ENCODE data around the gene DMAP1. TPM values are rescaled to one million over a fixed set of nuclear protein-coding genes. Genes with fewer than 3 reads are reported as not detected.

DMAP1 gene
- total and polyA plus RNA-seq, 9 of the 15 experiments (the other 6 are each of a cell fraction or from before 2014, with no cell fraction given): 1.5 to 51.2 (median 30.3) TPM

Small RNAs within 50 kb of the gene (small RNA-seq; reads per million reads assigned to genes)
- not detected for gene AL035417.1

Other genes with a start within 250 kb of the DMAP1 start
Only the 7 nearest of the 9 such genes appear.
- gene B4GALT2, start 234.3 kb upstream of the DMAP1 start, total RNA-seq (2014; rRNA removed): 86.8 and 116 TPM in 2 replicates
- 23.4 and 31.0 TPM in 2 replicates for gene B4GALT2, start 234.3 kb upstream of the DMAP1 start, total RNA-seq (2014; rRNA removed; fragmentation: Illumina TruSeq; extraction: Trizol)
- 43.8 and 45.9 TPM in 2 replicates for gene B4GALT2, start 234.3 kb upstream of the DMAP1 start, total RNA-seq (2015; rRNA removed; fragmentation: Illumina TruSeq; extraction: Trizol)
- gene B4GALT2, start 234.3 kb upstream of the DMAP1 start, total RNA-seq (2021): 76.2 and 78.0 TPM in 2 replicates
- 39.0 and 43.9 TPM in 2 replicates for gene B4GALT2, start 234.3 kb upstream of the DMAP1 start, polyA plus RNA-seq (2011; rRNA removed)
- gene B4GALT2, start 234.3 kb upstream of the DMAP1 start, polyA plus RNA-seq (2014; fragmentation: Illumina TruSeq; extraction: Trizol): 63.7 and 69.7 TPM in 2 replicates
- gene B4GALT2, start 234.3 kb upstream of the DMAP1 start, polyA plus RNA-seq (2014; fragmentation: Nextera tagmentation; extraction: Ambion mirVana): 1 to 10 TPM; 1.3 to 2.8 TPM
- 71.9 and 85.4 TPM in 2 replicates for gene B4GALT2, start 234.3 kb upstream of the DMAP1 start, polyA plus RNA-seq (2014; rRNA removed)
- 3.0 and 4.5 TPM in 2 replicates for gene CCDC24, start 221.9 kb upstream of the DMAP1 start, total RNA-seq (2014; rRNA removed)
- 0.70 and 1.5 TPM in 2 replicates for gene CCDC24, start 221.9 kb upstream of the DMAP1 start, total RNA-seq (2014; rRNA removed; fragmentation: Illumina TruSeq; extraction: Trizol)
- 1.7 and 2.2 TPM in 2 replicates for gene CCDC24, start 221.9 kb upstream of the DMAP1 start, total RNA-seq (2015; rRNA removed; fragmentation: Illumina TruSeq; extraction: Trizol)
- gene CCDC24, start 221.9 kb upstream of the DMAP1 start, total RNA-seq (2021): 4.4 and 5.2 TPM in 2 replicates
- 1.3 and 2.3 TPM in 2 replicates for gene CCDC24, start 221.9 kb upstream of the DMAP1 start, polyA plus RNA-seq (2011; rRNA removed)
- gene CCDC24, start 221.9 kb upstream of the DMAP1 start, polyA plus RNA-seq (2014; fragmentation: Illumina TruSeq; extraction: Trizol): 1.5 and 3.0 TPM in 2 replicates
- under 1 TPM; 0.31 to 0.64 TPM for gene CCDC24, start 221.9 kb upstream of the DMAP1 start, polyA plus RNA-seq (2014; fragmentation: Nextera tagmentation; extraction: Ambion mirVana)
- 3.7 and 4.5 TPM in 2 replicates for gene CCDC24, start 221.9 kb upstream of the DMAP1 start, polyA plus RNA-seq (2014; rRNA removed)
- 4.1 and 8.4 TPM in 2 replicates for gene SLC6A9, start 182.0 kb upstream of the DMAP1 start, total RNA-seq (2014; rRNA removed)
- gene SLC6A9, start 182.0 kb upstream of the DMAP1 start, total RNA-seq (2014; rRNA removed; fragmentation: Illumina TruSeq; extraction: Trizol): 2.5 and 3.0 TPM in 2 replicates
- gene SLC6A9, start 182.0 kb upstream of the DMAP1 start, total RNA-seq (2015; rRNA removed; fragmentation: Illumina TruSeq; extraction: Trizol): 0.51 and 0.75 TPM in 2 replicates
- 16.7 and 18.7 TPM in 2 replicates for gene SLC6A9, start 182.0 kb upstream of the DMAP1 start, total RNA-seq (2021)
- gene SLC6A9, start 182.0 kb upstream of the DMAP1 start, polyA plus RNA-seq (2011; rRNA removed): 2.9 and 8.8 TPM in 2 replicates
- gene SLC6A9, start 182.0 kb upstream of the DMAP1 start, polyA plus RNA-seq (2014; fragmentation: Illumina TruSeq; extraction: Trizol): 12.9 and 16.7 TPM in 2 replicates
- gene SLC6A9, start 182.0 kb upstream of the DMAP1 start, polyA plus RNA-seq (2014; fragmentation: Nextera tagmentation; extraction: Ambion mirVana): under 1 TPM; 0.17 to 0.25 TPM
- gene SLC6A9, start 182.0 kb upstream of the DMAP1 start, polyA plus RNA-seq (2014; rRNA removed): 10.5 and 10.6 TPM in 2 replicates
- gene KLF17, start 94.7 kb upstream of the DMAP1 start, total RNA-seq (2014; rRNA removed): not detected in 2 replicates
- gene KLF17, start 94.7 kb upstream of the DMAP1 start, total RNA-seq (2014; rRNA removed; fragmentation: Illumina TruSeq; extraction: Trizol): not detected in 2 replicates
- not detected in 2 replicates for gene KLF17, start 94.7 kb upstream of the DMAP1 start, total RNA-seq (2015; rRNA removed; fragmentation: Illumina TruSeq; extraction: Trizol)
- not detected in 2 replicates for gene KLF17, start 94.7 kb upstream of the DMAP1 start, total RNA-seq (2021)
- 0.13 TPM in 1 of 2 replicates, not detected in the other for gene KLF17, start 94.7 kb upstream of the DMAP1 start, polyA plus RNA-seq (2011; rRNA removed)
- not detected in 2 replicates for gene KLF17, start 94.7 kb upstream of the DMAP1 start, polyA plus RNA-seq (2014; fragmentation: Illumina TruSeq; extraction: Trizol)
- under 1 TPM in 1 of 2 experiments, not detected in 1; 0.01 TPM for gene KLF17, start 94.7 kb upstream of the DMAP1 start, polyA plus RNA-seq (2014; fragmentation: Nextera tagmentation; extraction: Ambion mirVana)
- gene KLF17, start 94.7 kb upstream of the DMAP1 start, polyA plus RNA-seq (2014; rRNA removed): 0.24 TPM in 1 of 2 replicates, not detected in the other
- not detected in 2 replicates for gene KLF18, start 71.8 kb upstream of the DMAP1 start, total RNA-seq (2014; rRNA removed)
- not detected in 2 replicates for gene KLF18, start 71.8 kb upstream of the DMAP1 start, total RNA-seq (2014; rRNA removed; fragmentation: Illumina TruSeq; extraction: Trizol)
- not detected in 2 replicates for gene KLF18, start 71.8 kb upstream of the DMAP1 start, total RNA-seq (2015; rRNA removed; fragmentation: Illumina TruSeq; extraction: Trizol)
- gene KLF18, start 71.8 kb upstream of the DMAP1 start, total RNA-seq (2021): not detected in 2 replicates
- not detected in 2 replicates for gene KLF18, start 71.8 kb upstream of the DMAP1 start, polyA plus RNA-seq (2011; rRNA removed)
- not detected in 2 replicates for gene KLF18, start 71.8 kb upstream of the DMAP1 start, polyA plus RNA-seq (2014; fragmentation: Illumina TruSeq; extraction: Trizol)
- not detected for gene KLF18, start 71.8 kb upstream of the DMAP1 start, polyA plus RNA-seq (2014; fragmentation: Nextera tagmentation; extraction: Ambion mirVana)
- not detected in 2 replicates for gene KLF18, start 71.8 kb upstream of the DMAP1 start, polyA plus RNA-seq (2014; rRNA removed)
- 68.3 and 104 TPM in 2 replicates for gene ERI3, start 141.8 kb downstream of the DMAP1 start, total RNA-seq (2014; rRNA removed)
- gene ERI3, start 141.8 kb downstream of the DMAP1 start, total RNA-seq (2014; rRNA removed; fragmentation: Illumina TruSeq; extraction: Trizol): 46.0 and 49.4 TPM in 2 replicates
- 56.6 and 60.8 TPM in 2 replicates for gene ERI3, start 141.8 kb downstream of the DMAP1 start, total RNA-seq (2015; rRNA removed; fragmentation: Illumina TruSeq; extraction: Trizol)
- 93.4 and 95.6 TPM in 2 replicates for gene ERI3, start 141.8 kb downstream of the DMAP1 start, total RNA-seq (2021)
- gene ERI3, start 141.8 kb downstream of the DMAP1 start, polyA plus RNA-seq (2011; rRNA removed): 67.2 and 78.9 TPM in 2 replicates
- gene ERI3, start 141.8 kb downstream of the DMAP1 start, polyA plus RNA-seq (2014; fragmentation: Illumina TruSeq; extraction: Trizol): 72.9 and 87.0 TPM in 2 replicates
- gene ERI3, start 141.8 kb downstream of the DMAP1 start, polyA plus RNA-seq (2014; fragmentation: Nextera tagmentation; extraction: Ambion mirVana): 10 to 100 TPM; 47.8 to 78.4 TPM
- 56.9 and 67.2 TPM in 2 replicates for gene ERI3, start 141.8 kb downstream of the DMAP1 start, polyA plus RNA-seq (2014; rRNA removed)
- gene RNF220, start 191.8 kb downstream of the DMAP1 start, total RNA-seq (2014; rRNA removed): 117 and 125 TPM in 2 replicates
- gene RNF220, start 191.8 kb downstream of the DMAP1 start, total RNA-seq (2014; rRNA removed; fragmentation: Illumina TruSeq; extraction: Trizol): 46.0 and 52.1 TPM in 2 replicates
- 66.6 and 66.9 TPM in 2 replicates for gene RNF220, start 191.8 kb downstream of the DMAP1 start, total RNA-seq (2015; rRNA removed; fragmentation: Illumina TruSeq; extraction: Trizol)
- 87.1 and 93.4 TPM in 2 replicates for gene RNF220, start 191.8 kb downstream of the DMAP1 start, total RNA-seq (2021)
- gene RNF220, start 191.8 kb downstream of the DMAP1 start, polyA plus RNA-seq (2011; rRNA removed): 54.8 and 64.3 TPM in 2 replicates
- 97.5 and 104 TPM in 2 replicates for gene RNF220, start 191.8 kb downstream of the DMAP1 start, polyA plus RNA-seq (2014; fragmentation: Illumina TruSeq; extraction: Trizol)
- gene RNF220, start 191.8 kb downstream of the DMAP1 start, polyA plus RNA-seq (2014; fragmentation: Nextera tagmentation; extraction: Ambion mirVana): 1 to 10 TPM; 5.1 to 5.8 TPM
- 102 and 109 TPM in 2 replicates for gene RNF220, start 191.8 kb downstream of the DMAP1 start, polyA plus RNA-seq (2014; rRNA removed)

All from K562 (cell line).